HG03439 (cell line): ENCODE measurements around the gene LRP1.

ENCODE experiments used
- ATAC-seq: cut with Tn5 transposase; IDR thresholded peaks from one replicate; pipeline ENCODE4 v1.9.1; 2021; ENCODE audit warnings: mild to moderate bottlenecking, moderate library complexity; ENCODE audit not compliant: unreplicated experiment

LRP1 gene

DNA sequence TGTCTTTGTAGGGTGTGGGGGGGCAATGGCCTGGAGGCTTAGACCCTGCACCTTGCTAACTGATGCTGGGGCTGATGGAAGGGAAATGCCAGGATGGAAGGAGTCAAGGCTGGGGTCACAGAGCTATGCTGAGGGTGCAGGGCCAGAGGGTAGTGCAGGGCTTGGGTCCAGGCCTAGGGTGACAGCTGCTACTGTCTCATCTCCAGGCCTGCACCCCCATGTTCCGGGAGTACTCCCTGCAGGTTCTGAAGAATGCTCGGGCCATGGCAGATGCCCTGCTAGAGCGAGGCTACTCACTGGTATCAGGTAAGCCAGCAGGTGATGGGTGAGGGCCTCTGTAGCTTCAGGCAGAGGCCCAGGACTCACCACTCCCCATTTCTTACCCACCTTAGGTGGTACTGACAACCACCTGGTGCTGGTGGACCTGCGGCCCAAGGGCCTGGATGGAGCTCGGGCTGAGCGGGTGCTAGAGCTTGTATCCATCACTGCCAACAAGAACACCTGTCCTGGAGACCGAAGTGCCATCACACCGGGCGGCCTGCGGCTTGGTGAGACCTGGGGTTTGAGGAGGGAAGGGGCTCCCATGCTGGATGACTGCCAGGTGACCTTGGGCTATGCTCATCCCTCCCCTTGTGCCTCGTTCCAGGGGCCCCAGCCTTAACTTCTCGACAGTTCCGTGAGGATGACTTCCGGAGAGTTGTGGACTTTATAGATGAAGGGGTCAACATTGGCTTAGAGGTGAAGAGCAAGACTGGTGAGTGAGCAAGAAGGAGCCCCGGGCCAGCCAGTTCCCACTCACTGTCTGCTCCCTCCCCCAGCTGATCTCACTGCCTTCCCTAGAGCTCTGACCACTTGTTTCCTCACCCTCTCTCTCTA lies 105.3 kb downstream of the LRP1 start:
- ATAC-seq: no peak

DNA sequence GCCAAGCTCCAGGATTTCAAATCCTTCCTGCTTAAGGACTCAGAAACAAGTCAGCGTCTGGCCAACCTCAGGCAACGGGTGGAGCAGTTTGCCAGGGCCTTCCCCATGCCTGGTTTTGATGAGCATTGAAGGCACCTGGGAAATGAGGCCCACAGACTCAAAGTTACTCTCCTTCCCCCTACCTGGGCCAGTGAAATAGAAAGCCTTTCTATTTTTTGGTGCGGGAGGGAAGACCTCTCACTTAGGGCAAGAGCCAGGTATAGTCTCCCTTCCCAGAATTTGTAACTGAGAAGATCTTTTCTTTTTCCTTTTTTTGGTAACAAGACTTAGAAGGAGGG lies 105.9 kb downstream of the LRP1 start:
- ATAC-seq: no peak

DNA sequence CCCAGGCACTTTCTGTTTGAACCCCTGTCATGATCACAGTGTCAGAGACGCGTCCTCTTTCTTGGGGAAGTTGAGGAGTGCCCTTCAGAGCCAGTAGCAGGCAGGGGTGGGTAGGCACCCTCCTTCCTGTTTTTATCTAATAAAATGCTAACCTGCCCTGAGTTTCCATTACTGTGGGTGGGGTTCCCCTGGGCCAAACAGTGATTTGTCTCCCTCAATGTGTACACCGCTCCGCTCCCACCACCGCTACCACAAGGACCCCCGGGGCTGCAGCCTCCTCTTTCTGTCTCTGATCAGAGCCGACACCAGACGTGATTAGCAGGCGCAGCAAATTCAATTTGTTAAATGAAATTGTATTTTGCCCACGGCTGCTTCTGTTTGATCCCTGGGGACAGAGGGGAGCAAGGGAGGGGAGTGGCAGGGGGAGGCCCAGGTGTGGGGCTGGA lies 106.3 kb downstream of the LRP1 start:
- ATAC-seq: no peak

DNA sequence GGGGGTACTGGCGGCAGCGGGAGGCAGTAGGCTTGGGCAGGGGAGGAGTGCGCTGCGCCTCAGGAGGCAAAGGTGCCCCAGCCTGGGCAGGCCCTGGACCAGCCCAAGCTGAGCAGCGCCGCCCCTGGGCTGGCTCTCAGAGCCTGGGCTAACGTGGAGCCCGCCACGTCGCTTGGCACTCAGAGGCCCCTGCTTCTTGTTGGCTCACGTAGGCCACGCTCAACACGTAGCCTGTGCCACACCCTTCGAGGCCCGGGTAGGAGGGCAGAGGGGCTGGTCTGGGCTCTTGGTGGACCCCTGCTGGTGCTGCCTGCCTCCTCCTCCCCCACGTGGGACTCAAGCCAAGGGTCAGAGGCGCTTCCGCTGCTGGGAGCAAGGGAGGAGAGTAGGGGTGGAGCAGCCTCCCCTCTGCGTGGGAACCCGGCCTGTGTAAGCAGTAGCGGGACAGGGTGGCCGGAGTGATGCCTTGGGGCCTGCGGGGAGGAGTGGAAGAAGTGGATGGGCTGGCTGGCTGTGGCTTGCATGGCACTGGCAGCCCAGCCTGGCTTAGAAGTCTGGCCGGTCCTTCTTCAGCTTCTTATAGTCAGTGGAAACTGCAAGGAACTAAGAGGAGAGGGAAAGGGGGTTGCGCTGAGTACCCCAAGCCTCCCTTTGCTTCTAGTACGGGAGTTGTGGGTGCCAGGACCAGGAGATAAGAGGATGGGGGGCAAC lies 106.9 kb downstream of the LRP1 start:
- ATAC-seq: no peak

DNA sequence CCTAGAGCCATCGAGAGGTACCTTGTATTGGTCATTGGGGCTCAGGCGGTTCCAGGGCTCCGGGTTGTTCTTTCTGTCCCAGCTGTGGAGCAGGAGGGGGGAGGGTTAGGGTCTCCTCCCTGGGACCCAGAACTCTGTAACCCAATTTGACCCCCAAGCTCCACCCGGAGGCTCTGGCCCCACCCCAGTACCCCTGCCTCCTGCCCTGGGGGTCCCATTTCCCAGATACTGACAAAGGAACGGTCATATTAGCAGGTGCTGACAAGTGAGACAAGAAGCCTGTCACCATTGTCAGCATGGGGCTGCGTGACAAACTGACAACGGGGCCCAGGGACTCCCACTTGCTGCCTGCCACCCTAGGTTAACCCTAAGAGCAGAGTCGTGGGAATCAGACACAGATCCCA lies 107.4 kb downstream of the LRP1 start:
- ATAC-seq: no peak

DNA sequence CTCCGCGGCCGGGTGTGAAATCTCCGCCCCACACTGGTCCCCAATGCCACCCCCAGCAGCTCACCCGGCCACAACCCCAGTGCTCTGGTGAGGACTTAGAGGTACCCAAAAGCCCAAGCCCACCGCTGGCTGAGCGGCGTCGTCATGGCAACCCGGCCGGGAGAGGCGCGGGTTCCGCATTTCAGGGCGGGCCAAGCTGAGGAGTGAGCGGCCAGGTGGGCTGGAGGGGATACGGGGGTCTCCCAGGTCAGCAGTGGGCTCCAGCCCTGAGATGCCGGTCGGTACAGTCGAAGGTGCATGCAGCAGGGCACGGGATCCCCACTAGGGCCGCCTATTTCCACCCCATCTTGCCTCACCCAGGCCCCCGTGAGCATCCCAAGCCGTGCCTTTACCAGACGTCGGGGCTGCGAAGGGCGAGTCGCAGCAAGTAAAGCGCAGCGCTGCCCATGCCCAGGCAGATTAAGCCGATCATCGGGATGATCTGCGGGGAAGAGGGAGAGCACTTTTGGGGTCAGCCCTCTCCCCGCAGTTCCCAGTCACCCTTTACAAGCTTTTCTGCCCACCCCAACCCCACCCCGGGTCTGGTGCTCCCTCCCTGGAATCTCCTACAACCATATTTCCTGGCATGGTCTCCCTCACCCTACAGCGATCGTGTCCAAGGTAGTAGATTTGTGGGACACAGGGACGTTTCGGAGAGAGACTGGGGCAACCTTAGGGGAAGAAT lies 108.1 kb downstream of the LRP1 start:
- no peak for ATAC-seq

DNA sequence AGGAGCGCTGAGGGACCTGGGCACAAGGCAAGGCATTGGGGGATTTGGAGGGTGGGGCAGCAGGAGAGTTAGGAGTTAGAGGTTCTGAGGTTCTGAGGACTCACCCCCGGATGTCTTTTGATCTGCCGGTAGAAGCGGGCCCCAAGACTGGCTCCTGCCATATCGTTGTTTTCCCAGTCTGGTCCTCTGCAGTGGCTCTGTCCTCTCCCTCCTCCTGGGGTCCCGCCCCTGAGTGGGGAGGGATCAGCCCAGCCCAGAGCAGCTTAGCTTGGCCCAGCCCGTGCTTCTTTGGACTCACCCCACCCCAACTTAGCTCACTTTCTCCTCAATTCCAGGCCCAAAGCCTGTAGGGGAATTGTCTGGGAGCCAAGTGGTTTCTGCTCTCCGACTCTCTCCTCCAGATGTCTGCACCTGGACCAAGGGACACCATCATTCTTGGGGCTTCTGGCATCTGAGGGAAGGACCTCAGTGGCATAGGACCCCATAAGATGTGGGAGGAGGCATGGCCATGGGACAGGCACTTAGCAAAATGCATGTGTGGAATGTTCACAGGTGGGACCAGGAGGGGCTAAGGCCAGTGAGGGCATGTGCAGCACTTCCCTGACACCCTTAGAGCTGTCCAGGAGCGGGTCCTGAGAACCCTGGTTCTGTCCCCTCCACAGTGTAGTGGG lies 108.8 kb downstream of the LRP1 start:
- no peak for ATAC-seq

DNA sequence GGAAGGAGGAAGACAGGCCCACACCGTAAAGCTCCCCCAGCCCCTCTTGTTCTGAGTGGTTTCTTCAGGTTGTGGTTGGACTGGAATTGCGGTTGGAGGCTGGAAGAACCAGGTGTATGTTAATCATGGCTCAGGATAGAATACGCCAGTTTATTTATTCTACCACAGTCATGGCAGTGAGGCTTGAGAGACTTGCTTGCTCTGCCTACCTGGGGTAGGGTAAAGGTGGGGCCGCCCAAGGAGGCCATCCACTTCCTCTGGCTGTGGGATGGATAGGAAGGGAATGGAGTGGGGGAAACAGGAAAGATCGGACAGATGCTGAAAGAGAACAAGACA lies 109.3 kb downstream of the LRP1 start:
- no peak for ATAC-seq

DNA sequence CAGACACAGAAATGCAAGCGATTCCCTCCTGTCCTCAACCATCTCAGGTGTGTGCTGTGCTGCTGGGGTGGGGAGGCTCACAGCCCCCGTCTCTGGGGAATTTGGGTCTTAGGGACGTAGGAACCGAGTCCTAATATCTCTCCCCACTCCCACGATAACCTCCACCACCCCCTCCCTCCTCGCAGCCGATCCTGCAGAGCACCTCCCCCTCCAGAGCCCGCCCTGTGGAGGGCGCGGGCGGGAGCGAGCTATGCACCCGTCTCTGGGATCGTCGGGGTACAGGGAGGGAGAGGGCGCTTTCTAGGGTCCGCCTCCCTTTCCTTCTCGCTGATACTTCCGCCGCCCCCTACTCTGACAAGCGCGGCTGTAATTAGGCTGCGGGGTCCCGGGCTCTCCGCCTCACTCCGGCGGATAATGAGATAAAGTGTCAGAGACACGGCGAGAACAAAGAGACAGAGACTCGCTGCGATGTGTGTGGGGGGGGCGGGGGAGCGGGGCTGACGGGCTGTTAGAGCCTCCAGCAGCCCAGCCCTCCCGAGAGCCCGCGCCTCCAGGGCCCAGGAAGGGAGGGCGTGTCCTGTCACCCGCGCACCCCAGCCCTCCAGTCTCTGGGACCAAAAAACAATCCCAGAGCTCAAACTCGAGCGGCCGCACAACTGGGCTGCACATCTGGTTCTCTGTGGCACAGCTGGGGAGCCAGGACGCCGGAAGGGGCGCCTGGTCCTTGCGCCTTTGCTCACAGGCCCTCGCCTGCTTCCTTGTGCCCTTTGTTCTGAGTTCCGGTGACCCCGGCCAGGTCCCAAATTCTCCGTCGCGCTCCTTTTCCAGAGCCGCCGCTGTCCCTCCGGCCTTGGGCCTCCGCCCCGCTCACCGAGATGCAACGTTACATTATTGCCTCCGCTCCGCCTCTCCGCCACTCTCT lies 109.9 kb downstream of the LRP1 start:
- no peak for ATAC-seq

DNA sequence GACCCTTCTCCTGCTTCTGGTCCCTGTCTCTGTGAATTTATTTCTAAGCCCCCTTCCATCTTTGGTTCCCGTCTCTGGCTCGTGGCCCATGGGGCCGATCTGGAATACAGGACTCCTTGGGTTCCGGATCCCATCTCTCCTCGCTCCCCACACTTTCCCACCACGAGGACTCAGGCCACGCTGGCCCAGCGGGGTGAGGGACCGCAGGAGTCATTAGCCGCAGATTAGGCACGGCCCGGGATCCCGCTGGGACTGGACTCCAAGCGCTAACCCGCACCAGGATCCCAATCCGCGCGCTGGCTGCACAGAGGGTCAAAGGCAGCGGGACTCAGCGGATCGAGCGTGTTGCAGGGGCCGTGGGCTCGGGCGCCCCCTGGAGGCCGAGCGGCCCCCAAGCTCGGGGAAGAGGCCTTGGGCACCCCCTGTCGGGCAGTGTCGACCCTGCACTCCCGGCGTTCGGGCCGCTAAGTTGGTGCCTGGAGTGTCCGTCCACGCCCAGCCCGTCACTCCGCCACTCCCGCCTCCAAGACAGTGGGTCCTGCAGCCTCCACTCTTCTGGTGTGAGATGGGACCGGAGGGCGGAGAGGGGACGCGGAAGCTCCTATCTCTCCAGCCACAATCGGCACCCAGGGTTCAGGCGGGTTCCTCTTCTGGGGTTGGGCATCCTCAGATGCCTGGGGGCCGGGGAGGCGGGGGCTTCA lies 110.7 kb downstream of the LRP1 start:
- ATAC-seq: peak; percentile 51

DNA sequence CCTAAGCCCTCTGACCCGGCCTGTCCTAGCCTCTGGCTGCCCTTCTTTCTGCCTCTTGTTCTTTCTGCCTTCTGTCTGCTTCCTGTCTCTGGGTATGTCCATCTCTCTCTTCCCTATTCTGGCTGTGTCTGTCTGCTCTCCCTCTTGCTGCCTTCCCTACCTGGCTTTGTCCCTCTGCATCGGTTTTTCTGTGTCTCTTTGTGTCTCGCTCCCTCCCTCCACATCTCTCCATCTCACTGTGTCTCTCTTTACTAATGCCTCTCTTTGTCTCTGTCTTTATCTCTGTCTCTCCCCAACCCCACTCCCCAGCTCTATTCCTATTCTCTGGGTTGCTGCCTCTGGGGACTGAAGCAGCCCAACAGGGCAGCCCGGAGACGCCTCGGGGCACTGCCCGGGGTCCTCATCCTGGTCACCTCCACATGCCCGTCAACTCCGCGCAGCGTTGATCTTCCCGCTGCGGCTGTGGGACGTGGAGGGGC lies 111.3 kb downstream of the LRP1 start:
- ATAC-seq: no peak

DNA sequence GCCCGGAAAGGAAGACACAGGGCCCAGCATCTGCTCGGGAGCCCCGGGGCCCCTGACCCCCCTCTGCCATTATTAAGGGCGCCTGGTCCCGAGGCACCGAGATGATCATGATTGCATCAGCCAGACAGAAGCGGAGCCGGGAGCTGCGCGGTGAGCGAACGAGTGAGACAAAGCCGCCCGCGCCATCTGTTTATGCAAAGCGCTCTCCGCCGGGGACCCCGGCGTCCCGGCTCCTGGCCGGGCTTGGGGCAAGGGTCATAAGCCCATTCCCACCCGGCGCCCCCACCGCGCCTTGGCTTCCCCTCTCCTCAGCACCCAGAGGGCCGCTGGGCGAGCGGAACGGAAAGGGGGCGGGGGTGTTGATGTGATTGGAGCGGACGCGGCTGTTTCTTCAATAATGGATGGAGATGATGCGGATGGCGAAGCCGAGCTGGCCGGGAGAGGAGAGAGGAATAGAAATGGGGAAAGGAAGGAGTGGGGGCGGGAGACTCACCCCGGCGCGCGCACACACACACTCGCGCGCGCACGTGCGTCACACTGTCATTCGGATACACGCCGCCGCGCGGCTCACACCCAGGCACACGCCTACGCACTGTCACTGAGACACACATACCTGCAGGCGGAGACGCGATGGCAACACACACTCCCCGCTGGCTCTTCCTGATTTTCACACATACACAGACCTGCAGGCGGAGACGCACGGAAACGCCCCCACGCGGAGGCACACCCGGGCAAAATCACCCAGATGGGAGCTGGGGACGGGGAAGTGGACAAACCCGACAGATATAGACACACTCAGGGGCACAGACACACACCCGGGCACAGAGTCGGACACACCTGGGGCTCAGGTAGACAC lies 112.0 kb downstream of the LRP1 start:
- ATAC-seq: peak; percentile 28

DNA sequence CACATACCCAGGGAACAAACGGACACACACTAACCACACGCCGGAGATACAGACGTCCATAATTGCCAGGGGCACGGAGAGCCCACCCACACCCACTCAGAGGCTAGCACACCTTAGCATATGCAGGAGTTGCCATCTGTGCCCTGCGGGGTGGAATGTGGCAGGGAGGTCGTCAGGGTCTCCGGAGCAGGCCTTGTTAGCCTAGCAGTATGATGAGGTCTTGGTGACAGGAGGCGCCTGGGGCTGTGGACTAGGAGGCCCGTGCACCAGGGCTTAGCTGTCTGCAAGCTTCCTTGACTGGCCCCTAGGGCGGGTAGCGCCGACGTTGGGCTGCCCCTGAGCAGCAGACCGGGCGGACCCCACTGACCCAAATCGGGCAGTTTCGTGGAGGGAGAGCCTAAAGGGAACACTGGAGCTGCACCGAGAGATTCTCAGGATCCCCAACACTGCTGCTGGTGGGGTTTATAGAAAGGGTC lies 112.7 kb downstream of the LRP1 start:
- no peak for ATAC-seq

DNA sequence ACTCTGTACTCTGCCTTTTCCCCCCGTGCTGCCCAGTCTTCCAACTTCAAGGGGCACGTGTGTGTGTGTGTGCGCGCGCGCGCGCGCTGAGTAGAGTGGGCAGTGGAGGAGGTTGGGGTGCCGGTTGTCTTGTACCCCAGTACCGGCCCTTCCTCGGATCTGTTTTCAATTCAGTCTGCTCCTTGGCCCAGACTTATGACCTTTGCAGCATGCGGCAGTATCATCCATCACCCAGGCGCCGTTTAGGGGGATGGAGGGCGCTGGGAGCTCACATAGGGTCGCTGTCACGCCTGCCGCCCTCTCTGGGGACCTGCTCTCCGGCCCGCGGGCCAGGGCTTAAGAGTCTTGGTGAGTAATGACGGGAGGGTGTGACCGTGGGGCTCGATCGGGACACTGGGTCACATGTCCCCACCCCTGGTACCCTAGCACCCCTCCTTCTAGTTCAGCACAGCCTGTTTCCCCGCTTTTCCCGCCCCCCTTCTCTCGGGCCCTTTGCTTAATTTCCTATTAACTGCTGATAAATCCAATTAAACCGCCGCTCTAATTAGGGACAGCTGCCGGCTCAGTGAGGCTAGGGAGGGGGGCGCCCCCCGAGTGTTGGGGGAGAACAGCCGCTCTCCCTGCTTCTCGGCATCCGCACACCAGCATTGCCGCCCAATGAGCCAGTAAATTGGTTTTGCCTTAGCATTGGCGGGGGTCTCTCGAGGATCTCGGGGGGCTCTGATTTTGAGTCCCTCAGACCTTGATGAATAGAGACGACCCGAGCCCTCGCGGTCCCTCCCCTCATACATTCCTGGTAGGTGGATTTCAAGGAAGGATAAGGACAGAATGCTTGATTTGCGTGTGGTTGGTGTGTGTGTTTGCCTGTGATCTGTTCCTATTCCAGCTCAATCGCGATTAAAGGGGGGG lies 113.4 kb downstream of the LRP1 start:
- no peak for ATAC-seq

DNA sequence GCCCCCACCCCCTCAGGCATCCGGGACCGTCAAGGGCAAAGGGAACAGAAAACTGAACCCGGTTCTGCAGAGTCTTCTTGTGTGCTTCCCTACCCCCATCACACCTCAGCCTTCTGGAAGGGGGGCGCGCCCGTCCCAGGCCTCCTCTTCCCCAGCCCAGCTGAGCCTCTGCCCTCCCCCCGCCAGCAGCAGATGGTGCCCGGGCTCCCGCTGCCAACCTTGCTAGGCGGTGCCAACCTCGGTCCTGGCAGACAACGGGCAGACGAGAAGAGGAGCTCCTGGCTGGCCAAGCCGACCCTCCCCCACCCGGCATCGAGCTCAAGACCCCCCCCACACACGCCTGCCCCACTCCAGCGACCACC lies 114.0 kb downstream of the LRP1 start:
- no peak for ATAC-seq

DNA sequence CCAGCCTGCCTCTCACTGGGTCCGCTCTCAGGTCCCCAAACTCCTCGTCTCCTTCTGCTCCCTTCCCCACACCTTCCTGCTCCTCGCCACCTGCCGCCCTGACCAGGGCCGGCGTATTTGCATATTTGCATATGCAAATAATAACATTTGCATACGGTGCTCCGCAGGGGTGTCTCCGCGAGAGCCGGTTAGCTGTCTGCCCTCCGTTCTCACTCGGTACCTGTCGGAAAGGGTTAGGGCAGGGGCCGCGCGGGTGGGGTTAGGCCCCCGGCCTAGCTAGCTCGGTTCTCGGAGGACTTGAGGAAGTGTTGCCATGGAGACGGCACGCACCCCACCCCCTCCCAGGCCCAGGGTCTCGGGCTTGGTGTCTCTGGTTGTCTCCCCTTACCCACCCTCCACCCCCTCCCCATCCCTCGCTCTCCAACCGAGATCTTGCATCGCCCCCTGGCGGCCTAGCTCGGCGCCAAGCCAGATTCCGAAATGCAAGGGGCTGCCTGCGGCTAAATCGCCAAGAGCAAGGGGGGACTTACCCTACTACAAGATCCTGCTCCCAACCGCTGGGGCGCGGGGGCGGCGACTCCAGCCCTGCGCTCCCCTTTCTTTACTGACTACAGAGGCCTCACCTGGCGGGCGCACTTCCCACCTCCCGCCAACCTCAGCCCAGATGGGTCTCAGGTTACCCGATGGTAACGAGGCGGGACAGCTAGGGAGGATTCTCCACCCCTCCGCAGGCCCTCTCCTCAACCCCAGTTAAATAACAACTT lies 114.6 kb downstream of the LRP1 start:
- ATAC-seq: no peak
